GM19452 (cell line): ENCODE results near the gene CLEC18C.
"Not testable (repeated sequence)": the region's sequence is repeated elsewhere in the genome, so short reads cannot be mapped to it uniquely, and the experiment has no call there.

Experiments
- ATAC-seq: cut with Tn5 transposase; IDR thresholded peaks from one replicate; pipeline ENCODE4 v1.9.1; 2021; ENCODE audit not compliant: unreplicated experiment

Gene CLEC18C

DNA sequence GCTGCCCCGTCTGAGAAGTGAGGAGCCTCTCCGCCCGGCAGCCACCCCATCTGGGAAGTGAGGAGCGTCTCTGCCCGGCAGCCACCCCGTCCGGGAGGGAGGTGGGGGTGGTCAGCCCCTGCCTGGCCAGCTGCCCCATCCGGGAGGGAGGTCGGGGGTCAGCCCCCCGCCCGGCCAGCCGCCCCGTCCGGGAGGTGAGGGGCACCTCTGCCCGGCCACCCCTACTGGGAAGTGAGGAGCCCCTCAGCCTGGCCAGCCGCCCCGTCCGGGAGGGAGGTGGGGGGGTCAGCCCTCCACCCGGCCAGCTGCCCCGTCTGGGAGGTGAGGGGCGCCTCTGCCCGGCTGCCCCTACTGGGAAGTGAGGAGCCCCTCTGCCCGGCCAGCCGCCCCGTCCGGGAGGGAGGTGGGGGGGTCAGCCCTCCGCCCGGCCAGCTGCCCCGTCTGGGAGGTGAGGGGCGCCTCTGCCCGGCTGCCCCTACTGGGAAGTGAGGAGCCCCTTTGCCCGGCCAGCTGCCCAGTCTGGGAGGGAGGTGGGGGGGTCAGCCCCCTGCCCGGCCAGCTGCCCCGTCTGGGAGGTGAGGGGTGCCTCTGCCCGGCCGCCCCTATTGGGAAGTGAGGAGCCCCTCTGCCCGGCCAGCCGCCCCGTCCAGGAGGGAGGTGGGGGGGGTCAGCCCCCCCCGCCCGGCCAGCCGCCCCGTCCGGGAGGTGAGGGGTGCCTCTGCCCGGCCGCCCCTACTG lies 31.2 kb downstream of the CLEC18C start:
- ATAC-seq: not testable (repeated sequence)

DNA sequence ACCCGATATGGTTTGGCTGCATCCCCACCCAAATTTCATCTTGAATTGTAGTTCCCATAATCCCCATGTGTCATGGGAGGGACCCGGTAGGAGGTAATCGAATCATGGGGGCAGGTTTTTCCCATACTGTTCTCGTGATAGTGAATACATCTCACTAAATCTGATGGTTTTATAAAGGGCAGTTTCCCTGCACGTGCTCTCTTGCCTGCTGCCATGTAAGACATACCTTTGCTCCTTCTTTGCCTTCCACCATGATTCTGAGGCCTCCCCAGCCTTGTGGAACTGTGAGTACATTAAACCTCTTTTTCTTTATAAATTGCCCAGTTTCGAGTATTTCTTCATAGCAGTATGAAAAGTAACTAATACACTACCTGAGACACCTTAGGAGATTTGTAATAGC lies 32.8 kb downstream of the CLEC18C start:
- not testable (repeated sequence) for ATAC-seq

DNA sequence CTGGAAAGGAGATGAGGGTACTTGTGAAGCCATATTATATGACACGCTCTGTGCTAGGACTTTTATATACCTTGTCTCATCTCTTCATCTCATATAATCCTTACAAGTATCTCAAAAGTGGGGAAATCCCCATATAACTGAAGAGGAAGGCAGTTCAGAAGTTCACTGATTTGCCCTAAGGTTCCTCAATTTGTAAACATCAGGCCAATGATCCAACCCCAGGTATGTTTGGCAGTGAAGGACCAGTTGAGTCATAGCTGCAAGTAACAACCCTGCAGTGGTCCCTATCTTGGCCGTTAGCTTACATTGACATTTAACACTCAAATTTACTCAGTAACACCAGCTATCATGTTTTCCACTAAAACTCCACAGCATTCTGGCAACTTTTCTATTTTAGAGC lies 45.0 kb downstream of the CLEC18C start:
- not testable (repeated sequence) for ATAC-seq

DNA sequence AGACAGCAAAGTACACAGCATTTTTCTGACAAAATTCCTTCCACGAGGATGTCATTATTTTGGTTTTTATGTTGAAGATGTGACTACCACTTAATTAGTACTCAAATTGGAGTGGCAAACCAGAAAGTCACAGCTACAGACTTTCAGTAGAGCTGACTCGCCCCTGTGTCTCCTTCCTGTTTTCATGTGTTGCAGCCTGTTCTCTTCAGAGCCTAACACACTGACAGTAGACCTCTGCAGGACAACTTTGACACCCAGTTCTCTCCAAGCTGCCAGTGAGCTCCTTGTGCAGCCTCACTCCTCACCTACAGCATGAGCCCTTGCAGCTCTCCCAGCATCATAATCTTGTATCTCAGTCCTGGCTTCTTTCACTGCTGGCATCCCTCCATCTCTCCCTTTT lies 49.0 kb downstream of the CLEC18C start:
- not testable (repeated sequence) for ATAC-seq

GRCh38 chr16:70223216-70223615 lies 49.6 kb downstream of the CLEC18C start:
- ATAC-seq: not testable (repeated sequence)

DNA sequence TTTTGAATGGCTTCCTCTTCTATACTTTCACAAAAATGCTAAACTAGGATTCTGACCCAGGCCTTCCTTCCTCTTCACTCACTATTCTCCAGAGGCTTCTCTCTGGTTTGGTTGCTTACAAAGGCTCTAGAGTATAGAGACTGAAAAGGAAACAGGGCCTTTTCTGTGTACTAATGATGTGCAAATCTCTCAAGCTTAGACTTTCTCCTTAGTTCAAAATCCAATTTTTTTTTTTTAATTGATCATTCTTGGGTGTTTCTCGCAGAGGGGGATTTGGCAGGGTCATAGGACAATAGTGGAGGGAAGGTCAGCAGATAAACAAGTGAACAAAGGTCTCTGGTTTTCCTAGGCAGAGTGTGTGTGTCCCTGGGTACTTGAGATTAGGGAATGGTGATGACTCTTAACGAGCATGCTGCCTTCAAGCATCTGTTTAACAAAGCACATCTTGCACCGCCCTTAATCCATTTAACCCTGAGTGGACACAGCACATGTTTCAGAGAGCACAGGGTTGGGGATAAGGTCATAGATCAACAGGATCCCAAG lies 50.5 kb downstream of the CLEC18C start:
- ATAC-seq: not testable (repeated sequence)

- not testable (repeated sequence) for ATAC-seq
Observed at GRCh38 chr16:70224645-70225044, 51.1 kb downstream of the CLEC18C start.

DNA sequence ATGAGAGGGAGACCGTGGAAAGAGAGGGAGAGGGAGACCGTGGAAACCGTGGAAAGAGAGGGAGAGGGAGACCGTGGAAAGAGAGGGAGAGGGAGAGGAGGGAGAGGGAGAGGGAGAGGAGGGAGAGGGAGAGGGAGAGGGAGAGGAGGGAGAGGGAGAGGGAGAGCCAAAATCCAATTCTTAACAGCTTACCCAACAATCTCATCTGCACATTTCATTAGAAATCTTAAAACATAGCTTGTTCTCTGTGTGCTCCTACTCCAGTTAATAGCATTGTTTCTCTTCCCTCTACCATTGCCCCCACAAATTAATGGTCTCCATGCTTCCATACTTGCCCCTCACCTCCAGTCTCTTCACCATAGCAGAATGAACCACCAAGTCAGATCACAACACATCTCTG lies 51.8 kb downstream of the CLEC18C start:
- not testable (repeated sequence) for ATAC-seq

GRCh38 chr16:70226024-70226423 lies 52.4 kb downstream of the CLEC18C start:
- ATAC-seq: not testable (repeated sequence)

- not testable (repeated sequence) for ATAC-seq
Observed at GRCh38 chr16:70231831-70232230, 58.2 kb downstream of the CLEC18C start.
